ENCODE results near the gene IFI27L2.

Gene IFI27L2

DNA sequence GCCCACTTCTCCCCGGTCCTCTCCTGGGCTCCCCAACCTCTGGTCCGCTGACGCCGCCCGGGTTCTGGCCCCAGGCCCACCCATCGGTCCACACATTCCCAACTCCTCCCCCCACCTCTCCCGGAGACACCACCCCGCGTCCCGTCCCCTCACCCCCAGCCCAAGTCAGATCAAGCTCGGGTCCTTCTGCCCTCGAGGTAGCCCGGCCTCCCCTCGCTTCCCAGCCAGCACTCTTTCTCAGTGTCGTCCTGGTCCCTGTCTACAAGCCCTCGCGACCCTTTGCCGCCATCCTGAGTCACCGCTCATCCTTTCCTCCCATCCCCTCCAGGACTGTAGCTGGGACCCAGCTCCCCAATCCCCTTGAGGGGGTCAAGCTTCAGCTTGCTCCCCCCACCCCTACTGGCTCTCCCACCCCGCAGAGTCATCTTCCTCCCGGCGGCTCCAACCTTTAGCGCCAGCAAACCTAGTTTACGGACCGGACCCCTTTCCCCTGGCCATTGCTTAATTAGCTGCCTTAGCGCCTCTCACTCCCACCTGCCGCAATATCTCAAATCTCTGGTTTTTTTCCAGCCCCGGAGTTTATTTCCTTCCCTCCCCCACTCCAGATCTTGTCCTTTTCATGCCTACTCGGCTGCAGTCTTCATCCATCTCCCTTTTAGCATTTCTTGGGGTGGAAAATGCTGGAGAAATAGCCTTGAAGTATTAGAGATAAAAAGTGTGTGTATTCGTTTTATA is 45.8 kb upstream of the IFI27L2 start:
- TF ChIP-seq POLR2AphosphoS5 (IDR thresholded peaks at IDR 0.05; ENCODE audit: low read depth, low read length) (no peak), FOXP2 (optimal IDR thresholded peaks at IDR 0.05; ENCODE audit: borderline replicate concordance, extremely low read depth, extremely low read length, insufficient read depth) (no peak), TAF1 (IDR thresholded peaks at IDR 0.05; ENCODE audit: borderline replicate concordance, insufficient read depth, low read length) (no peak), SIN3A (IDR thresholded peaks at IDR 0.05; ENCODE audit: borderline replicate concordance, insufficient read depth, low read length) (no peak)
- TF ChIP-seq, protein P1, sequence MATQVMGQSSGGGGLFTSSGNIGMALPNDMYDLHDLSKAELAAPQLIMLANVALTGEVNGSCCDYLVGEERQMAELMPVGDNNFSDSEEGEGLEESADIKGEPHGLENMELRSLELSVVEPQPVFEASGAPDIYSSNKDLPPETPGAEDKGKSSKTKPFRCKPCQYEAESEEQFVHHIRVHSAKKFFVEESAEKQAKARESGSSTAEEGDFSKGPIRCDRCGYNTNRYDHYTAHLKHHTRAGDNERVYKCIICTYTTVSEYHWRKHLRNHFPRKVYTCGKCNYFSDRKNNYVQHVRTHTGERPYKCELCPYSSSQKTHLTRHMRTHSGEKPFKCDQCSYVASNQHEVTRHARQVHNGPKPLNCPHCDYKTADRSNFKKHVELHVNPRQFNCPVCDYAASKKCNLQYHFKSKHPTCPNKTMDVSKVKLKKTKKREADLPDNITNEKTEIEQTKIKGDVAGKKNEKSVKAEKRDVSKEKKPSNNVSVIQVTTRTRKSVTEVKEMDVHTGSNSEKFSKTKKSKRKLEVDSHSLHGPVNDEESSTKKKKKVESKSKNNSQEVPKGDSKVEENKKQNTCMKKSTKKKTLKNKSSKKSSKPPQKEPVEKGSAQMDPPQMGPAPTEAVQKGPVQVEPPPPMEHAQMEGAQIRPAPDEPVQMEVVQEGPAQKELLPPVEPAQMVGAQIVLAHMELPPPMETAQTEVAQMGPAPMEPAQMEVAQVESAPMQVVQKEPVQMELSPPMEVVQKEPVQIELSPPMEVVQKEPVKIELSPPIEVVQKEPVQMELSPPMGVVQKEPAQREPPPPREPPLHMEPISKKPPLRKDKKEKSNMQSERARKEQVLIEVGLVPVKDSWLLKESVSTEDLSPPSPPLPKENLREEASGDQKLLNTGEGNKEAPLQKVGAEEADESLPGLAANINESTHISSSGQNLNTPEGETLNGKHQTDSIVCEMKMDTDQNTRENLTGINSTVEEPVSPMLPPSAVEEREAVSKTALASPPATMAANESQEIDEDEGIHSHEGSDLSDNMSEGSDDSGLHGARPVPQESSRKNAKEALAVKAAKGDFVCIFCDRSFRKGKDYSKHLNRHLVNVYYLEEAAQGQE (IDR thresholded peaks at IDR 0.05; ENCODE audit: insufficient read depth in 1 of 2, low read depth in 2 of 2, low read length in 2 of 2): no peak

DNA sequence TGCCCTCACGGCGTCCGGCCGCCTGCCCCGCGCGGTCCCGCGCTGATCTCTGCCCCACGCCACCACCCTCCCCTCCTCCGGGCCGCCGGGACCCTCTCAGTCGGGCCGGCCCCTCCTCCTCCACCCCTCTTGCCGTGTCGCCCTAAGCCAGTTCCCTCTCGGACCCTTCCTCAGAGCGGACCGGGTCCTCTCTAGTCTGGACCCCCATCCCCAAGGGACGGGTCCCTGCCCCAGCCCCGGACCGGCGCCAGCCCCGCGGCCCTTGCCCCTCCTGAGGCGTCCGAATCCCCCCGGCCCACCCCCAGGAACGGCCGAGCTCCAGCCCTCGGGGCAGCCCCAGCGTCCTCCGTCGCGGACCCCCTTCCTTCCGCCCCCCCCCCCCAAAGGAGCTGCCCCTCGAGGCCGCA is 45.2 kb upstream of the IFI27L2 start:
- TF ChIP-seq POLR2AphosphoS5 (IDR thresholded peaks at IDR 0.05; ENCODE audit: low read depth, low read length) (no peak), TAF1 (IDR thresholded peaks at IDR 0.05; ENCODE audit: borderline replicate concordance, insufficient read depth, low read length) (no peak), FOXP2 (optimal IDR thresholded peaks at IDR 0.05; ENCODE audit: borderline replicate concordance, extremely low read depth, extremely low read length, insufficient read depth) (no peak), SIN3A (IDR thresholded peaks at IDR 0.05; ENCODE audit: borderline replicate concordance, insufficient read depth, low read length) (no peak)
- TF ChIP-seq, protein P1 (IDR thresholded peaks at IDR 0.05; ENCODE audit: insufficient read depth in 1 of 2, low read depth in 2 of 2, low read length in 2 of 2): no peak

DNA sequence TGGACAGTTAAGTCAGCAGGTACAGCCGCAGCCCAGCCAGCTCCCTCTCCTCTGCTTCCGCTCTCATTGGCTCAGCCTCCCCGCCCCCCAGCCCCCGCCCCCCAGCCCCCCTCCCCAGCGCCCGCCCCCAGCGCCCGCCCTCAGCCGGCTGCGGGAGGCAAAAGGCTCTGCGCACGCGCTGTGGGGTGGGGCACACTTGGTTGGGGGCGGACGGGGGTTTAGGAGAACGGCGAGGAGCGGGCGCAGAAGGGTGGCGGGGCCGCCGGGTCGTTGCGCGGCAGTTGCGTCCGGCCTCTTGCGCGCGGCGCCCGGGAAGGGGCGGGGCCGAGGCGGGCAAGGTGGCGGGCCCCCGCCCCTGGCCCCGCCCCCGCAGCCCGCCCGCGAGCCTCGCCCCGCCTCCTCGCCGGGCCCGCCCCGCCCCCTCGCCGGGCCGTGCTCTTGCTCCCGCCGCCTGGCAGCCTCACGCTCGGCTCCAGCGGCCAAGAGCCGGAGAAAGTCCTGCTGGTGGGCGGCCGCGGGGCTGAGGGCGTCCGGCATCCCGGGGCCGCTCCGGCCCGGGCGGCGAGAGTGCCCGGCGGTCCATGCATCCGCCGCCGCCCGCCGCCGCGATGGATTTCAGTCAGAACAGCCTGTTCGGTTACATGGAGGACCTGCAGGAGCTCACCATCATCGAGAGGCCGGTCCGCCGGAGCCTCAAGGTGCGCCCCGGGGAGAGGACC is 44.6 kb upstream of the IFI27L2 start, which contains the start of gene PPP4R4:
Gene PPP4R4, plus strand, starts transcription at position 438 of the 719 bp plus-strand sequence. Its CDS starts 144 bp downstream, at position 582.
- TF ChIP-seq, protein P1 (IDR thresholded peaks at IDR 0.05; ENCODE audit: insufficient read depth in 1 of 2, low read depth in 2 of 2, low read length in 2 of 2): no peak
- TF ChIP-seq POLR2AphosphoS5 (IDR thresholded peaks at IDR 0.05; ENCODE audit: low read depth, low read length) (no peak), SIN3A (IDR thresholded peaks at IDR 0.05; ENCODE audit: borderline replicate concordance, insufficient read depth, low read length) (no peak), FOXP2 (optimal IDR thresholded peaks at IDR 0.05; ENCODE audit: borderline replicate concordance, extremely low read depth, extremely low read length, insufficient read depth) (no peak), TAF1 (IDR thresholded peaks at IDR 0.05; ENCODE audit: borderline replicate concordance, insufficient read depth, low read length) (no peak)

DNA sequence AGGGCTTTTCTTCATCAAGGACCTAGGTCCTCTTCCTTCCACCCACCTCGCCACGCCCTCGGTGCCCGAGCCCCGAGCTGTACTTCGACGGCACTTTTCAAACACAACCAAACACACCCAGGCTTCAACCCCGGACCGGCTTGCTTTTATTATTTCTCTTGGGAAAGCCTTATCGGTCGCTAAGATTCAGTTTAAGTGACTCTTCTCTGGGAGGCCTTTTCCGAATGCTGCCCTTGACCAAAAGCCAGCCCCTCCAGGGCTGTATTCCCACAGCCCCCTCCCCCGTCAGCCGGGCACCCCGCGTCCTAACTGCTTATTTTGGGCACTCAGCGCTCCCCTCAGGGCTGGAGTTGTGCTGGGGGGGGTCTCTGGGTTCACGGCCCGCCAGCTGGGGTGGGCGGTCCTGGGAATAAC is 44.1 kb upstream of the IFI27L2 start:
- TF ChIP-seq TAF1 (IDR thresholded peaks at IDR 0.05; ENCODE audit: borderline replicate concordance, insufficient read depth, low read length) (no peak), SIN3A (IDR thresholded peaks at IDR 0.05; ENCODE audit: borderline replicate concordance, insufficient read depth, low read length) (no peak), POLR2AphosphoS5 (IDR thresholded peaks at IDR 0.05; ENCODE audit: low read depth, low read length) (no peak), FOXP2 (optimal IDR thresholded peaks at IDR 0.05; ENCODE audit: borderline replicate concordance, extremely low read depth, extremely low read length, insufficient read depth) (no peak)
- TF ChIP-seq, protein P1 (IDR thresholded peaks at IDR 0.05; ENCODE audit: insufficient read depth in 1 of 2, low read depth in 2 of 2, low read length in 2 of 2): no peak
